ENCODE results near the gene TRIO.
A peak's percentile ranks its signal among the peaks of the same experiment; 100 is the strongest.

- TF ChIP-seq EZH2 (IDR thresholded peaks at IDR 0.05; ENCODE audit: borderline replicate concordance, low read depth, low read length, severe bottlenecking) = no peak
- TF ChIP-seq, protein P1, sequence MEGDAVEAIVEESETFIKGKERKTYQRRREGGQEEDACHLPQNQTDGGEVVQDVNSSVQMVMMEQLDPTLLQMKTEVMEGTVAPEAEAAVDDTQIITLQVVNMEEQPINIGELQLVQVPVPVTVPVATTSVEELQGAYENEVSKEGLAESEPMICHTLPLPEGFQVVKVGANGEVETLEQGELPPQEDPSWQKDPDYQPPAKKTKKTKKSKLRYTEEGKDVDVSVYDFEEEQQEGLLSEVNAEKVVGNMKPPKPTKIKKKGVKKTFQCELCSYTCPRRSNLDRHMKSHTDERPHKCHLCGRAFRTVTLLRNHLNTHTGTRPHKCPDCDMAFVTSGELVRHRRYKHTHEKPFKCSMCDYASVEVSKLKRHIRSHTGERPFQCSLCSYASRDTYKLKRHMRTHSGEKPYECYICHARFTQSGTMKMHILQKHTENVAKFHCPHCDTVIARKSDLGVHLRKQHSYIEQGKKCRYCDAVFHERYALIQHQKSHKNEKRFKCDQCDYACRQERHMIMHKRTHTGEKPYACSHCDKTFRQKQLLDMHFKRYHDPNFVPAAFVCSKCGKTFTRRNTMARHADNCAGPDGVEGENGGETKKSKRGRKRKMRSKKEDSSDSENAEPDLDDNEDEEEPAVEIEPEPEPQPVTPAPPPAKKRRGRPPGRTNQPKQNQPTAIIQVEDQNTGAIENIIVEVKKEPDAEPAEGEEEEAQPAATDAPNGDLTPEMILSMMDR (IDR thresholded peaks at IDR 0.05; ENCODE audit: borderline replicate concordance, extremely low read depth, low read length, poor library complexity, severe bottlenecking) = peak; percentile 93
Measured at GRCh38 chr5:14351845-14352712, 208.9 kb downstream of the TRIO start.
